IMR-90 (cell line): ENCODE measurements around the gene TRIM5. TPM values are rescaled to one million over a fixed set of nuclear protein-coding genes. Genes with fewer than 3 reads are reported as not detected.

Source experiments
- ATAC-seq: fragments of 200-7000 bp; cut with Tn5 transposase; 2 replicates; pipeline ENCODE4 v1.9.1; 2020; ENCODE audit warnings: low read depth, mild to moderate bottlenecking, moderate library complexity
- BruUV-seq: library from RNA; stranded (reverse); fragments of 400-500 nt; replicated peaks from 2 replicates; lab custom pipeline; 2021; lab: Mats Ljungman, UMichigan
- CTCF ChIA-PET: fragments of 300-600 bp; formaldehyde crosslinking; extraction: SDS; loops from one replicate; lab custom pipeline; 2021; ENCODE audit warnings: antibody characterized with exemption; lab: Yijun Ruan, JAX
- POLR2A ChIA-PET: fragments of 300-600 bp; sonication (Branson Sonifier 250); formaldehyde crosslinking; loops from one replicate; lab custom pipeline; 2022; ENCODE audit warnings: antibody characterized with exemption; ENCODE audit not compliant: unreplicated experiment; lab: Charles Lee
- DNase-seq: peaks from one replicate; pipeline ENCODE4 v3.0.0; 2013
- H2AFZ ChIP-seq: replicated peaks from 2 replicates; pipeline ENCODE3; 2013; ENCODE audit warnings: low read length, mild to moderate bottlenecking; ENCODE audit not compliant: poor library complexity
- H2AK5ac ChIP-seq: 2 replicates; pipeline ENCODE4 v1.6.1; 2013; ENCODE audit warnings: low read depth, low read length, inconsistent platforms
- H2AK9ac ChIP-seq: replicated peaks from 2 replicates; pipeline ENCODE3; 2013; ENCODE audit warnings: mild to moderate bottlenecking, low read depth, low read length, moderate library complexity; ENCODE audit not compliant: poor library complexity
- H2BK120ac ChIP-seq: 2 replicates; pipeline ENCODE4 v1.6.1; 2013; ENCODE audit warnings: low read depth, low read length, inconsistent platforms
- H2BK15ac ChIP-seq: 3 replicates; pipeline ENCODE4 v1.6.1; 2013; ENCODE audit warnings: low read depth, low read length, inconsistent platforms
- H2BK20ac ChIP-seq: 2 replicates; pipeline ENCODE4 v1.6.1; 2013; ENCODE audit warnings: low read depth, mild to moderate bottlenecking, inconsistent platforms, low read length, moderate library complexity
- H2BK5ac ChIP-seq: 2 replicates; pipeline ENCODE4 v1.6.1; 2013; ENCODE audit warnings: mild to moderate bottlenecking, low read depth, low read length, inconsistent platforms; ENCODE audit not compliant: poor library complexity, severe bottlenecking
- H3K14ac ChIP-seq: replicated peaks from 2 replicates; pipeline ENCODE4 v1.6.1; 2013; ENCODE audit warnings: low read depth, low read length, inconsistent platforms
- H3K18ac ChIP-seq: 2 replicates; pipeline ENCODE4 v1.6.1; 2013; ENCODE audit warnings: low read depth, low read length, control low read depth
- H3K23ac ChIP-seq: 2 replicates; pipeline ENCODE4 v1.6.1; 2013; ENCODE audit warnings: low read depth, low read length, inconsistent platforms
- H3K27ac ChIP-seq: 2 replicates; pipeline ENCODE4 v1.5.1; 2013; ENCODE audit warnings: mild to moderate bottlenecking, control low read depth, low read length; ENCODE audit not compliant: insufficient read depth
- H3K27me3 ChIP-seq: 2 replicates; pipeline ENCODE4 v1.6.1; 2013; ENCODE audit warnings: low read length; ENCODE audit not compliant: control insufficient read depth, insufficient read depth
- H3K36me3 ChIP-seq: 2 replicates; pipeline ENCODE4 v1.6.1; 2013; ENCODE audit warnings: low read length, mixed read lengths; ENCODE audit not compliant: control insufficient read depth, insufficient read depth
- H3K4ac ChIP-seq: 2 replicates; pipeline ENCODE4 v1.6.1; 2013; ENCODE audit warnings: low read depth, low read length, inconsistent platforms
- H3K4me1 ChIP-seq: 2 replicates; pipeline ENCODE4 v1.6.1; 2013; ENCODE audit warnings: low read length, mixed read lengths; ENCODE audit not compliant: control insufficient read depth, insufficient read depth
- H3K4me2 ChIP-seq: 2 replicates; pipeline ENCODE4 v1.6.1; 2013; ENCODE audit warnings: low read depth, mild to moderate bottlenecking, control low read depth, low read length, moderate library complexity
- H3K4me3 ChIP-seq: 2 replicates; pipeline ENCODE4 v1.5.1; 2013; ENCODE audit warnings: low read depth, mild to moderate bottlenecking, control low read depth, low read length, moderate library complexity; ENCODE audit not compliant: insufficient read depth
- H3K56ac ChIP-seq: 2 replicates; pipeline ENCODE4 v1.6.1; 2013; ENCODE audit warnings: low read length, inconsistent platforms; ENCODE audit not compliant: insufficient read depth; ENCODE audit errors: extremely low read depth
- H3K79me1 ChIP-seq, 2 experiments: 2 replicates each; pipeline ENCODE4 v1.6.1; 2013; ENCODE audit warnings: low read length in 2 of 2, inconsistent platforms in 1 of 2, low read depth in 1 of 2
- H3K9ac ChIP-seq: 2 replicates; pipeline ENCODE4 v1.6.1; 2013; ENCODE audit warnings: low read depth, low read length, control low read depth
- H3K9me1 ChIP-seq: 2 replicates; pipeline ENCODE4 v1.6.1; 2013; ENCODE audit warnings: low read length, inconsistent platforms; ENCODE audit not compliant: insufficient read depth
- H3K9me3 ChIP-seq: 2 replicates; pipeline ENCODE4 v1.6.1; 2013; ENCODE audit warnings: low read length; ENCODE audit not compliant: control insufficient read depth, insufficient read depth
- H4K20me1 ChIP-seq: 2 replicates; pipeline ENCODE4 v1.6.1; 2013; ENCODE audit warnings: low read length, inconsistent platforms; ENCODE audit not compliant: insufficient read depth
- H4K5ac ChIP-seq: 2 replicates; pipeline ENCODE4 v1.6.1; 2013; ENCODE audit warnings: mild to moderate bottlenecking, low read depth, low read length, control low read depth
- H4K8ac ChIP-seq, 2 experiments: 2 replicates each; pipeline ENCODE4 v1.6.1; 2013; ENCODE audit warnings: low read depth in 2 of 2, low read length in 2 of 2, control low read depth in 1 of 2, inconsistent platforms in 1 of 2
- H4K91ac ChIP-seq: 2 replicates; pipeline ENCODE4 v1.6.1; 2013; ENCODE audit warnings: low read depth, low read length, inconsistent platforms; ENCODE audit not compliant: insufficient read depth
- MXI1 ChIP-seq: IDR thresholded peaks from 2 replicates; pipeline ENCODE4 v1.6.1; 2012; ENCODE audit warnings: low read depth, mild to moderate bottlenecking, low read length, moderate library complexity, borderline replicate concordance
- POLR2A ChIP-seq: IDR thresholded peaks from 2 replicates; pipeline ENCODE4 v1.6.1; 2012; ENCODE audit warnings: mild to moderate bottlenecking, low read depth, low read length
- RAD21 ChIP-seq: IDR thresholded peaks from 2 replicates; pipeline ENCODE4 v1.6.1; 2012; ENCODE audit warnings: low read length, improper control_type of control experiment
- RFX5 ChIP-seq: IDR thresholded peaks from 2 replicates; pipeline ENCODE4 v1.8.0; 2012; ENCODE audit warnings: low read depth, mild to moderate bottlenecking, low read length, moderate library complexity
- WGBS, 2 experiments: methylation state at CpG; one replicate each; pipeline versions ENCODE4 v1.1.5 to v1.1.7; 2013; ENCODE audit warnings: missing lambda C conversion rate in 2 of 2; ENCODE audit not compliant: insufficient read length in 1 of 2; ENCODE audit errors: extremely low coverage in 2 of 2; 5-methylcytosine and 5-hydroxymethylcytosine counted together
- dilution Hi-C: fragments of 300-500 bp; cut with HindIII; formaldehyde crosslinking; loops from one replicate; pipeline ENCODE4 v1.14.3; 2018; ENCODE audit warnings: low sequenced_read_pairs; ENCODE audit not compliant: unreplicated experiment
- in situ Hi-C: fragments of 300-500 bp; cut with MboI; formaldehyde crosslinking; loops from 3 replicates; pipeline ENCODE4 v1.14.3; 2019; ENCODE audit warnings: low sequenced_read_pairs, inconsistent platforms, mixed read lengths
- intact Hi-C: fragments of 100-400 bp; cut with micrococcal nuclease; formaldehyde crosslinking; loops from 2 replicates; pipeline ENCODE4 v1.10.0; 2022
- polyA plus RNA-seq, 3 experiments: library from polyadenylated mRNA; depleted of rRNA; stranded (reverse); fragments of >200 nt; gene quantifications; 2 replicates each; pipeline ENCODE4 v1.2.3, GENCODE V29; 2012; ENCODE audit warnings: low replicate concordance in 1 of 3
- total RNA-seq: library from RNA; depleted of rRNA; stranded (reverse); fragments of >200 nt; gene quantifications from 2 replicates; pipeline ENCODE4 v1.2.3, GENCODE V29; 2012

TRIM5 gene
- total and polyA plus RNA-seq, 2 of the 4 experiments (the other 2 are of a cell fraction) = 32.6 to 49.1 TPM

DNA sequence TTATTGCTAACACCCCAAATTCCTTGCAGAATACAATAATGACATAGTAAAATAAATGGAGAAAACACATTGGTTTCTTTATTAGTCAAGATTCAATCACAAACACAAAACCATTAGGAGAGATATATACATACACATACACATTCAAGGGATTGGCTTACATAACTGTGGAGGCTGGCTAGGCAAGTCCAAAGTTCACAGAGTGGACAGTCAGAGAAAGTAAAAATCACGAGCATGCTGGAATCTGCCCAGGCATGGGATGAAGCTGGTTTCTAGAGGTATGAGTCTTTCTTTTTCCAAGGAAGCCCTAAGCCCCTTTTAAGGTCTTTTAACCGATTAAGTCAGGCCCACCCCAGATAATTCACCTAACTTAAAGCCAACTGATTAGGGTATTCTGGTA lies 37.7 kb upstream of the TRIM5 start:
- no peak overlapping the region for H4K91ac ChIP-seq

More for the DNA sequence above, 37.7 kb upstream of the TRIM5 start:
- H3K9me1 ChIP-seq = no peaks in the 10 kb centered on the region
- no peak overlapping the region for H3K4me2 ChIP-seq
- no peak overlapping the region for H4K5ac ChIP-seq
- H2BK5ac ChIP-seq = no peak overlapping the region
- no CpG with 5 or more reads among the region's 2 CpGs for WGBS, 2 experiments
- no peak overlapping the region for H3K4ac ChIP-seq
- BruUV-seq = no TSS peak
- no peak overlapping the region for H2BK120ac ChIP-seq
- no peak overlapping the region for H3K14ac ChIP-seq
- H3K27me3 ChIP-seq = no peaks in the 10 kb centered on the region; the same call in none of the 2 replicates
- intact Hi-C loops = no loop called here
- no peak overlapping the region for H3K18ac ChIP-seq
- no peak overlapping the region for H4K8ac ChIP-seq
- H3K9ac ChIP-seq = no peak overlapping the region
- H3K9me3 ChIP-seq = no peaks in the 10 kb centered on the region
- no peaks in the 10 kb centered on the region for H3K79me1 ChIP-seq
- no peak overlapping the region for H3K4me3 ChIP-seq
- H2AFZ ChIP-seq = no peak overlapping the region
- H3K23ac ChIP-seq = no peak overlapping the region
- H2AK9ac ChIP-seq = no peak overlapping the region
- H3K36me3 ChIP-seq = no peaks in the 10 kb centered on the region
- DNase-seq (no peak), ATAC-seq (no peak)
- no peak overlapping the region for H3K56ac ChIP-seq
- dilution Hi-C loops = no loop called here
- CTCF ChIA-PET = no interaction called here
- H4K20me1 ChIP-seq = no peaks in the 10 kb centered on the region
- TF ChIP-seq RFX5 (no peak), RAD21 (no peak), MXI1 (no peak), POLR2A (no peak)
- no peak overlapping the region for H2BK15ac ChIP-seq
- no peaks in the 10 kb centered on the region for H3K4me1 ChIP-seq
- in situ Hi-C loops = no loop called here
- H2AK5ac ChIP-seq = no peak overlapping the region
- no peak overlapping the region for H2BK20ac ChIP-seq
- no peak overlapping the region for H3K27ac ChIP-seq
- POLR2A ChIA-PET = no interaction called here
